ENCODE measurements around the gene PSAP.

DNA sequence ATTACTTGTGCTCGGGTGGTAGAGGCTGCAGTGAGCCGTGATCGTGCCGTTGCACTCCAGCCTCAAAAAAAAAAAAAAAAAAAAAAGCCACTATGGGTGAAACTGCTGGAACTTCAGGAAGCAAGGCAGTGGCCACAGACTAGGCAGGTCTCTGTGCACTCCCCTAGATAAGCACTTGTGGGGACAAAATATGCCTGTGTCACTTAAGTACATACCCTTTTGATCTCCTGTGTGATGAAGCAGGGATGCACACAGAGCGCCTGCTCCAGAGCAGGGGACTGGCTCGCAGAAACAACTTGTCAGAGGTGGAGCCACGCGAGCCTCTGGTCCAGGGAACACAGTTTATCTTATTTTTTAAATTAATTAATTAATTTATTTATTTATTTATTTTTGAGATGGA is 42.9 kb upstream of the PSAP start:
- TF ChIP-seq JUN (IDR thresholded peaks at IDR 0.05) (no peak), HEYL (CRISPR knock-in tag; IDR thresholded peaks at IDR 0.05) (no peak)
- TF ChIP-seq, protein P1, sequence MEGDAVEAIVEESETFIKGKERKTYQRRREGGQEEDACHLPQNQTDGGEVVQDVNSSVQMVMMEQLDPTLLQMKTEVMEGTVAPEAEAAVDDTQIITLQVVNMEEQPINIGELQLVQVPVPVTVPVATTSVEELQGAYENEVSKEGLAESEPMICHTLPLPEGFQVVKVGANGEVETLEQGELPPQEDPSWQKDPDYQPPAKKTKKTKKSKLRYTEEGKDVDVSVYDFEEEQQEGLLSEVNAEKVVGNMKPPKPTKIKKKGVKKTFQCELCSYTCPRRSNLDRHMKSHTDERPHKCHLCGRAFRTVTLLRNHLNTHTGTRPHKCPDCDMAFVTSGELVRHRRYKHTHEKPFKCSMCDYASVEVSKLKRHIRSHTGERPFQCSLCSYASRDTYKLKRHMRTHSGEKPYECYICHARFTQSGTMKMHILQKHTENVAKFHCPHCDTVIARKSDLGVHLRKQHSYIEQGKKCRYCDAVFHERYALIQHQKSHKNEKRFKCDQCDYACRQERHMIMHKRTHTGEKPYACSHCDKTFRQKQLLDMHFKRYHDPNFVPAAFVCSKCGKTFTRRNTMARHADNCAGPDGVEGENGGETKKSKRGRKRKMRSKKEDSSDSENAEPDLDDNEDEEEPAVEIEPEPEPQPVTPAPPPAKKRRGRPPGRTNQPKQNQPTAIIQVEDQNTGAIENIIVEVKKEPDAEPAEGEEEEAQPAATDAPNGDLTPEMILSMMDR (IDR thresholded peaks at IDR 0.05): no peak
